ENCODE data around the gene MYMX. TPM values are rescaled to one million over a fixed set of nuclear protein-coding genes. Genes with fewer than 3 reads are reported as not detected.

Gene MYMX
- total and polyA plus RNA-seq, 2 of the 13 experiments (the other 11 are each of a cell fraction or from before 2014, with no cell fraction given) = not detected

- TF ChIP-seq MATR3 (CRISPR knock-in tag; IDR thresholded peaks at IDR 0.05) (no peak), CENPX (CRISPR knock-in tag; IDR thresholded peaks at IDR 0.05) (no peak), ZNF746 (CRISPR knock-in tag; IDR thresholded peaks at IDR 0.05) (0 out of 2 replicates have a peak, but pooled peaks have one; percentile 6), ZFYVE20 (CRISPR knock-in tag; IDR thresholded peaks at IDR 0.05; ENCODE audit: borderline replicate concordance, low read depth) (no peak), RELA (CRISPR knock-in tag; IDR thresholded peaks at IDR 0.05) (peak; percentile 79; the same call in 1 of the 2 replicates), NONO (IDR thresholded peaks at IDR 0.05) (no peak), NONO (CRISPR knock-in tag; conservative IDR thresholded peaks at IDR 0.05) (peak; percentile 66), CREBL2 (CRISPR knock-in tag; IDR thresholded peaks at IDR 0.05; ENCODE audit: borderline replicate concordance) (peak; percentile 38; the same call in 1 of the 2 replicates), CTCF (CRISPR knock-in tag; IDR thresholded peaks at IDR 0.05) (peak; percentile 94), PTBP1 (IDR thresholded peaks at IDR 0.05; ENCODE audit: low read depth, low read length, poor library complexity, severe bottlenecking) (no peak), PRDM15 (CRISPR knock-in tag; IDR thresholded peaks at IDR 0.05) (peak; percentile 63; the same call in 1 of the 2 replicates), SATB2 (CRISPR knock-in tag; IDR thresholded peaks at IDR 0.05) (no peak), ZNF138 (CRISPR knock-in tag; IDR thresholded peaks at IDR 0.05; ENCODE audit: low read depth) (no peak), XBP1 (CRISPR knock-in tag; IDR thresholded peaks at IDR 0.05) (no peak), ZNF784 (CRISPR knock-in tag; IDR thresholded peaks at IDR 0.05; ENCODE audit: borderline replicate concordance) (0 out of 2 replicates have a peak, but pooled peaks have one; percentile 24), SMAD1 (CRISPR knock-in tag; IDR thresholded peaks at IDR 0.05; ENCODE audit: borderline replicate concordance, low read depth) (no peak), CERS6 (CRISPR knock-in tag; IDR thresholded peaks at IDR 0.05) (no peak), ZBTB38 (CRISPR knock-in tag; IDR thresholded peaks at IDR 0.05) (no peak; the same call in 1 of the 2 replicates), ZNF672 (CRISPR knock-in tag; IDR thresholded peaks at IDR 0.05) (no peak), TBX2 (CRISPR knock-in tag; IDR thresholded peaks at IDR 0.05; ENCODE audit: borderline replicate concordance) (no peak; the same call in 1 of the 2 replicates), TARDBP (CRISPR knock-in tag; IDR thresholded peaks at IDR 0.05) (peak; percentile 74; the same call in 1 of the 2 replicates), SNAPC2 (CRISPR knock-in tag; IDR thresholded peaks at IDR 0.05) (no peak), ZNF773 (CRISPR knock-in tag; IDR thresholded peaks at IDR 0.05; ENCODE audit: borderline replicate concordance) (no peak; the same call in 1 of the 2 replicates)
Measured at GRCh38 chr6:44265007-44265721, 48.4 kb downstream of the MYMX start, which contains the start of gene NFKBIE (continued).
